ENCODE results near the gene FFAR3.
"Not testable (repeated sequence)": the region's sequence is repeated elsewhere in the genome, so short reads cannot be mapped to it uniquely, and the experiment has no call there.

FFAR3 gene

DNA sequence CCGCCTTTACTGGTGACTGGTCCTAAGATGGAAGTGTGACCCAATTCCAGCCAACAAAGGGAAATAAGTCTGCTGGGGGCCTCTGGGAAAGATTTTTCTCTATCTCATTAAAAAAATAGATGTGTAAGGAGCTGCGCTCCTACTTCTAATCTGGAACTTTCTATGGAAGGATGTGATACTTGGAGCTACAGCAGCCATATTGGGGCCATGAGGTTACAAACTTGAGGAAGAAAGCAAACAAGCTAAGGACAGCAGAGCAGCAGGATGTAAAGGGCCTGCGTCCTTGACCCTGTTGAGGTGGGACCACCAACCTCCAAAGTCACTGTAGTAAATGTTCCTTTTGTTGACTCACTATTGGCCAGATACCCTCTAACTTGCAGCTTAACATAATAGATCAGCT lies 20.1 kb downstream of the FFAR3 start:
- no peak for DNase-seq

- not testable (repeated sequence) for DNase-seq
Observed at GRCh38 chr19:35379545-35379944, 21.3 kb downstream of the FFAR3 start.

GRCh38 chr19:35379992-35380391 lies 21.7 kb downstream of the FFAR3 start:
- no peak for DNase-seq

DNA sequence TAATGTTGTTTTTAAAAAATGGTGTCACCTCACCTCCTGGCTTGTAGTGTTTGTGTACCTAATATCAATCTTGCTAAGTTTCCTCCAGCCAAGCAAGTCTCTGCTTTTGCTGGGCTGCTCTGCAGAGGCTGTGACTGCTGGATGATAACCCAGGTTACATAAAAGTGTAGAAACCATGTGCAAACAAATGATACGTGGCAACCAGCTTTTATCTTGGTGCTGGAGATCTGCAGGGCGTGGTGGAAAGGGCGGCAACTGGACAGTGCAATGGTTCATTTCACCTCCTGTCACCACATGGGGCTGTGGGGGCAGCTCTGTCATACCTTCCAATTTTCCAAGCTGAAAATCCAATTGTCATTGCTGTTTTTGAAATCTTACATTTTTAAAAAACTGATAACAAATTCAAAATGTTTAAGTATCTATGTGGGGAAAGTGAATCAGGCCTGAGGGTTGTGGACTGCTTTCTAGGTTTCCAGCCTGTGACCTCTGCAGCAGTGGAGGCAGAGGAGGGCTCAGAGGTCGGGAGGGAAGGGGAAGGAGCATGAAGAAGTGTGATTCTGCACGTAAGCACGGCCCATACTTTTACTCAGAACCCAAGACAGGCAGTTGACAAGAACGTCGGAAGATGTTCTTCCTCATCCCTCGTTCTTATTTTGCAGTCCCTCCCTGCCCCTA lies 22.3 kb downstream of the FFAR3 start:
- no peak for DNase-seq

GRCh38 chr19:35381318-35381717 lies 23.1 kb downstream of the FFAR3 start:
- DNase-seq, result no peak

DNA sequence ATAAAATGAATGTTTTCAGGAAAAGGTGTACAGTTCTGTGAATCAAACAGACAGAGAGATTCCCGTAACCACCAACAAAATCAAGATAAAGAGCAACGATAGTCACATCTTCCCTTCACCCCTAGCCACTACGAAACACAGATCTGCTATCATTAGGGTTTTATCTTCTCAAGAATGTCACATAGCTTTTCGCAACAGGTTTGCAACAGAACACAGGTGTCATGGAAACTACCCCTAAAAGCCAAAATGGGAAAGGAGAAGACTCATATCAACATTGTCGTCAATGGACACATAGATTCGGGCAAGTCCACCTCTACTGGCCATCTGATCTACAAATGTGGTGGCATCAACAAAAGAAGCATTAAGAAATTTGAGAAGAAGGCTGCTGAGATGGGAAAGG lies 23.7 kb downstream of the FFAR3 start:
- DNase-seq, result no peak

DNA sequence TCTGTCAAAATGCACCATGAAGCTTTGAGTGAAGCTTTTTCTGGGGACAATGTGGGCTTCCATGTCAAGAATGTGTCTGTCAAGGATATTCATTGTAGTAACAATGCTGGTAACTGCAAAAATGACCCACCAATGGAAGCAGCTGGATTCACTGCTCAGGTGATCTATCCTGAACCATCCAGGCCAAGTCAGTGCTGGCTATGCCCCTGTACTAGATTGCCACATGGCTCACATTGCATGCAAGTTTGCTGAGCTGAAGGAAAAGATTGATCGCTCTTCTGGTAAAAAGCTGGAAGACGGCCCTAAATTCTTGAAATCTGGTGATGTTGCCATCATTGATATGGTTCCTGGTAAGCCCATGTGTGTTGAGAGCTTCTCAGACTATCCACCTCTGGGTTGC lies 25.3 kb downstream of the FFAR3 start:
- DNase-seq, result no peak

GRCh38 chr19:35388277-35389054 lies 30.2 kb downstream of the FFAR3 start:
- no peak for DNase-seq

- no peak for DNase-seq
Observed at GRCh38 chr19:35389192-35389861, 31.1 kb downstream of the FFAR3 start.

DNA sequence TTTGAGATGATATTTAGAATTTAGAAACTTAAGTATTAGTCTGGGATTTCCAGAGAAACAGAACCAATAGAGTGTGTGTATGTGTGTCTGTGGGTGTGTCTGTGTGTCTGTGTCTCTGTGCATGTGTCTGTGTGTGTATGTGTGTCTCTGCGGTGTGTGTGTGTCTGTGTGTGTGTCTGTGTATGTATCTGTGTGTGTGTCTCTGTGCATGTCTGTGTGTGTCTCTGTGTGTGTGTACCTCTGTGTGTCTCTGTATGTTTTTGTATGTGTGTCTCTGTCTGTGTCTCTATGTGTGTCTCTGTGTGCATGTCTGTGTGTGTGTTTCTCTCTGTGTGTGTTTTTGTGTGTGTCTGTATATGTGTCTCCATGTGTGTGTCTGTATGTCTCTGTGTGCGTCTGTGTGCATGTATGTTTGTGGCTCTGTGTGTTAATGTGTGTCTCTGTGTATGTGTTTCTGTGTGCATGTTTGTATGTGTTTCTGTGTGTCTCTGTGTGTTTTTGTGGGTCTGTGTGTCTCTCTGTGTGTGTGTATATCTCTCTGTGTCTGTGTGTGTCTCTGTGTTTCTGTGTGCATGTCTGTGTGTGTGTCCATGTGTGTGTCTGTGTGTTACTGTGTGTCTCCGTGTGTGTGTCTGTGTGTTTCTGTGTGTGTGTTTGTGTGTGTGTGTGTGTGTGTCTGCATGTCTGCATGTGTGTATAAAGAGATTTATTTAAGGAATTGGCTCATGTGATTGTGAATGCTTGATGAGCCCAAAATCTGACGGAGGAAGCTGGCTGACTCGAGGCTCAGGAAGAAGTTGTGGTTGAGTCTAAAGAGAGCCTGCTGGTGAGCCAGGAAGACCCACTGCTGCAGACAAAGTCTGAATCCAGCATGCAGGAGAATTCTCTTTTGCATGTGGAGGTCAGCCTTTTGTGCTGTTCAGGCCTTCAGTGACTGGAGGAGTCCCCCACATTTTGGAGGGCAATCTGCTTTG lies 34.8 kb downstream of the FFAR3 start:
- no peak for DNase-seq

GRCh38 chr19:35395382-35396199 lies 37.3 kb downstream of the FFAR3 start:
- DNase-seq, result no peak

DNA sequence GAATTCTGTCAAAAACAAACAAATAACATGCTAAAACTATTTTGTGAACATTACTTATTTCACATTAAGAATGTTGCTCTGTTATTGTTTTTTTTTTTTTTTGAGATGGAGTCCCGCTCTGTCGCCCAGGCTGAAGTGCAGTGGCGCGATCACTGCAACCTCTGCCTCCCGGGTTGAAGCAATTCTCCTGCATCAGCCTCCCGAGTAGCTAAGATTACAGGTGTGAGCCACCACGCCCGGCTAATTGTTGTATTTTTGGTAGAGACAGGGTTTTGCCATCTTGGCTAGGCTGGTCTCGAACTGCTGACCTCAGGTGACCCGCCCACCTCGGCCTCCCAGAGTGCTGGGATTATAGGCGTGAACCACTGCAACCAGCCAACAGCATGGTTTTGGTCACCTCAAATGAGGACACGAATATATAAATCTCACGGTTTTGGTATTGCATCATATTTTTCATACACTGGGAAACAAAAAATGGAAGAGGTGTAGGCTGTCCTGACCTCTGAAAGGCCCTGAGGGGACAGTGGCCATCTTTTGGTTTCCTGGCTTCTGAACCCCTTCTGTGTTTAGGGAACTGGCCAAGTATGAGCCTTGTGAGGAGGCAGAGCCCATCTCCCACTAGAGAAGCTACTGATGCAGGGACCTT lies 38.1 kb downstream of the FFAR3 start:
- DNase-seq, result no peak

- no peak for DNase-seq
Observed at GRCh38 chr19:35397064-35397463, 38.8 kb downstream of the FFAR3 start.

DNA sequence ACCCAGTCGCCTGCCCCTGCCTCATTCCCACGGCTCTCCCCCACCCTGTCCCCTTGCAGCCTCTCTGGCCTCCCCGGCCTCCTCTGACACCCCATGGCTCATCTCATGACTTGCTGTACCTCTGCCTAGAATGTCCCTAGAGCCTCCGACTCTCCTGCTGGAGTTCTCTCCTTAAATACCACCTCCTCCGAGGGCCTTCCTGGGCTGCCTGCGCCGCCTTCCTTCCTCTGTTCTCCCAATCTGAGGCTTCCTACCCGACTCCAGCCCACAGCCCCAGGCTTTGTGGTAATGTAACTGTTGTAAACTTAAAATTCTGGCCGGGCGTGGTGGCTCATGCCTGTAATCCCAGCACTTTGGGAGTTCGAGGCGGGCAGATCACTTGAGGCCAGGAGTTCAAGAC lies 40.3 kb downstream of the FFAR3 start:
- DNase-seq, result no peak

- no peak for DNase-seq
Observed at GRCh38 chr19:35399231-35399630, 41.0 kb downstream of the FFAR3 start.

GRCh38 chr19:35399948-35400772 lies 41.9 kb downstream of the FFAR3 start:
- DNase-seq, result no peak

DNA sequence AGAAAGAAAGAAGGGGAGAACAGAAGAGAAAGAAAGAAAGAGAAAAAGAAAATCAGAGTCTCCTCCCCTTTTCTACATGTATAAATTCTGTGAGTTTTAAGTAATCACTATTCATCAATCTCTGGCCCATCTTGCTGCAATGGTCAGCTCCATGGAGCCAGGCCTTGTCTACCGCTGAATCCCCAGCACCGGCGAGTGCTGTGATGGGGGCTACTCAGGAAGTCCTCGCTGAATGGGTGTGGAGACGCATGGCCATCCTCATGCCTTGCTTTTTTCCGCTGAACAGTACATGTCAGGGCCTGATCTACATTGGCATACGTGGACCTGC lies 42.5 kb downstream of the FFAR3 start:
- DNase-seq, result no peak

DNA sequence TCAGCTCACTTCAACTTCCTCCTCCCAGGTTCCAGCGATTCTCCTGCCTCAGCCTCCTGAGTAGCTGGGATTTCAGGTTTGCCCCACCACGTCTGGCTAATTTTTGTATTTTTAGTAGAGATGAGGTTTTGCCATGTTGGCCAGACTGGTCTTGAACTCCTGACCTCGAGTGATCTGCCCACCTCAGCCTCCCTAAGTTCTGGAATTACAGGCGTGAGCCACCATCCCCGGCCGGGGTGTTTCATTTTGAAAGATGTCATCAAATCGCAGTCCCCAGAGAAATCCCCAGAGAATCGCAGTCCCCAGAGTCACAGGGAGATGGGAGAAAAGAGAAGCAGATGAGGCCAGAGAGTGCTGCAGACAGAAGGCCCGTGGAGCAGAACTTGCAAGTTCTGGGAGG lies 43.2 kb downstream of the FFAR3 start:
- not testable (repeated sequence) for DNase-seq

DNA sequence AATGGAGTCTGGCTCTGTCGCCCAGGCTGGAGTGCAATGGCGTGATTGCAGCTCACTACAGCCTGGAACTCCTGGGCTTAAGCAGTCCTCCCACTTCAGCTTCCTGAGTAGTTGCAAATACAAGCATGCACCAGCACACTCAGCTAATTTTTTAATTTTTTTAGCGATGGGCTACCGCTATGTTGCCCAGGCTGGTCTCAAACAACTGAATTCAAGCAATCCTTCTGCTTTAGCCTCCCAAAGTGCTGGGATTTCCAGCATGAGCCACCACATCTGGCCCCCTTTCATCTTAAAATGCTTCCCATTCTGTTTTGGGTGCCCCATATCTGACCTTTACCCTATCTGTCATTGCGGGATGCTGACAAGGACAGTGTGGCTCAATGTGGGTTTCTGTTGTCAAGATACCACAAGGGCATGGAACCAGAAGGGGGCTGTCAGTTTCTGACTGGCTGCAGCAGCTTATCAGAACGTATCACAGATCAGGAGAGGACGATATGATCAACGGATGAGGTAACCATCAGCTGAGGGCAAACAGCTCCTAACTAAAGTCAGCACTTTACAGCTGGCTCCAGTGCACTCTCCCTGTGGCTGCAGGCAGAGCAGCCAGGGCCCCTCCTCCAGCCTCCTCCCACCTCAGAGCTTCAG lies 45.0 kb downstream of the FFAR3 start:
- DNase-seq, result no peak

All from NCI-H2029 treated with DMSO at 0.1 percent for 48 hours (cell line).